Mucosa of descending colon (tissue), 3 donors: ENCODE measurements around the gene PROC. TPM values are rescaled to one million over a fixed set of nuclear protein-coding genes. Genes with fewer than 3 reads are reported as not detected.
A peak's percentile ranks its signal among the peaks of the same experiment; 100 is the strongest.

Experiments
- ATAC-seq: fragments of 200-7000 bp; cut with Tn5 transposase; one replicate; pipeline ENCODE4 v1.9.1; 2020; ENCODE audit warnings: mild to moderate bottlenecking, moderate library complexity
- DNase-seq, 3 donors: peaks; one replicate each; pipeline ENCODE4 v3.0.0-alpha.2; 2020
- H3K36me3 ChIP-seq: fragments of 200-600 bp; one replicate; pipeline ENCODE4 v1.8.0; 2021; ENCODE audit warnings: low read depth, mild to moderate bottlenecking
- H3K4me1 ChIP-seq: fragments of 200-600 bp; one replicate; pipeline ENCODE4 v1.8.0; 2021; ENCODE audit warnings: low read depth, mild to moderate bottlenecking
- H3K4me3 ChIP-seq: fragments of 200-600 bp; one replicate; pipeline ENCODE4 v1.8.0; 2021; ENCODE audit warnings: mild to moderate bottlenecking
- H3K9me3 ChIP-seq: fragments of 200-600 bp; one replicate; pipeline ENCODE4 v1.8.0; 2021; ENCODE audit warnings: mild to moderate bottlenecking
- intact Hi-C, 2 donors: fragments of 100-400 bp; cut with DNase I in 1 of 2; cut with micrococcal nuclease in 1 of 2; formaldehyde crosslinking; loops; one replicate each; pipeline versions ENCODE4 v1.11.0 to v1.11.1; 2022; cut with DNase I, micrococcal nuclease
- total RNA-seq, 3 donors: library from RNA; stranded (reverse); fragmentation: NEBNext Ultra II Directional in 2 of 3; extraction: Animal tissue kit (Norgen Biotek cat#: 25700) in 2 of 3; gene quantifications; one replicate each; pipeline versions ENCODE4 v1.2.1 to v1.2.4, GENCODE V29; 2021 to 2023
- TF ChIP-seq, protein P1 (sequence below): fragments of 200-600 bp; IDR thresholded peaks from one replicate; pipeline ENCODE4 v1.8.0; 2022; ENCODE audit warnings: antibody characterized with exemption, mild to moderate bottlenecking
- donor health status: DM: no; HTN: no; CAD: no; lungs with moderate emphysema.
- donor health status: DM: no; HTN: no; CAD: no.
- donor health status: DM: no; HTN: yes; CAD: no.

The PROC gene
- total RNA-seq, 3 donors from 2014 or later = 0.80 to 3.6 (median 0.95) TPM

DNA sequence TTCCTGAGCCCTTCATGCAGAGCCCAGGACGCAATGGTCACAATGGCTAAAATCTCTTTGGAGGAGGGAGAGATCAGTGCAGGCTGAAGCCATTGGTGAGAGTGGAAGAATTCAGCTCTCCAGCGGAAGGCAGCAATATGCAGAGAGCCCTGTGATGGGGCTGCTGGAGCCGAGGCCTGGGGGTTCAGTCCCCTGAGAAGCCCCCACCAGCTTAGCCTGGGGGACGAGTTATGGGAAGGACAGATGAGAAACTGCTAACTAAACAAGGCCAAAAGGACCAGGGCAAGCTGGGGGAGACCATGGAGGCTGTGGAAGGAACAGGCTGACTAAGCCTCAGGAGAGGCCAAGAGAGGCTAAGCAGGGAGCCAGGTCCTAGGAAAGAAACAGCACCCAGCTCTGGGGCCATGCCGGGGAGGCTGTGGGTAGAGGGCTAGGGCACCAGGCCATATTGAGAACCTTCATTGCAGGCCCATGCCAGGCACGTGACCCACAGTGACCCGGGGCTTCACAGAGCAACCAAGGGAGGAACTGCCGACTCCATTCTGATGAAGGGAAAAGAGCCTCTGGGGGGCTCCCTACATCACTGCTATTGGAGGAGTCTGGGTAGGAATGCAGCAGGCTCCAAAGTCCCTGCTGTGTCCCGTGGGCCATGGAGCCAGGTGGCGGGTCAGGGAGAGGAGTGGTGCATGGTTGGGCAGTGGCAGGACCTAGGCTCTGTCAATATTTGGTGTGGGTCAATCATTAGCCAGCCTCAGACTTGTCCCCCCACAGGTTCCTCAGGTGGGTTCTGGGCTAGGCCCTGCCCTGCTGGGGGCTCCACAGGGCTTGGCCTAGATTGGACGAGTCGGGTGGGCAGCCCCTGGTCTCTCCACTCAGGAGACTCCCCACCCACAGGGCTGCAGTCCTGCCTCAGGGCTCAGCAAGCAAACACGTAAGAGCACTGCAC is 19.8 kb downstream of the PROC start:
- intact Hi-C loops = no loop called here
- ATAC-seq (peak; percentile 94), DNase-seq (peak in 2 of 3 donors; percentile 57 to 61)
- no peak overlapping the region for H3K4me3 ChIP-seq
- peaks cover 6% of the 10 kb centered on the region for H3K9me3 ChIP-seq
- no peaks in the 10 kb centered on the region for H3K36me3 ChIP-seq
- peaks cover 11% of the 10 kb centered on the region for H3K4me1 ChIP-seq
- TF ChIP-seq, protein P1, sequence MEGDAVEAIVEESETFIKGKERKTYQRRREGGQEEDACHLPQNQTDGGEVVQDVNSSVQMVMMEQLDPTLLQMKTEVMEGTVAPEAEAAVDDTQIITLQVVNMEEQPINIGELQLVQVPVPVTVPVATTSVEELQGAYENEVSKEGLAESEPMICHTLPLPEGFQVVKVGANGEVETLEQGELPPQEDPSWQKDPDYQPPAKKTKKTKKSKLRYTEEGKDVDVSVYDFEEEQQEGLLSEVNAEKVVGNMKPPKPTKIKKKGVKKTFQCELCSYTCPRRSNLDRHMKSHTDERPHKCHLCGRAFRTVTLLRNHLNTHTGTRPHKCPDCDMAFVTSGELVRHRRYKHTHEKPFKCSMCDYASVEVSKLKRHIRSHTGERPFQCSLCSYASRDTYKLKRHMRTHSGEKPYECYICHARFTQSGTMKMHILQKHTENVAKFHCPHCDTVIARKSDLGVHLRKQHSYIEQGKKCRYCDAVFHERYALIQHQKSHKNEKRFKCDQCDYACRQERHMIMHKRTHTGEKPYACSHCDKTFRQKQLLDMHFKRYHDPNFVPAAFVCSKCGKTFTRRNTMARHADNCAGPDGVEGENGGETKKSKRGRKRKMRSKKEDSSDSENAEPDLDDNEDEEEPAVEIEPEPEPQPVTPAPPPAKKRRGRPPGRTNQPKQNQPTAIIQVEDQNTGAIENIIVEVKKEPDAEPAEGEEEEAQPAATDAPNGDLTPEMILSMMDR = no peak

DNA sequence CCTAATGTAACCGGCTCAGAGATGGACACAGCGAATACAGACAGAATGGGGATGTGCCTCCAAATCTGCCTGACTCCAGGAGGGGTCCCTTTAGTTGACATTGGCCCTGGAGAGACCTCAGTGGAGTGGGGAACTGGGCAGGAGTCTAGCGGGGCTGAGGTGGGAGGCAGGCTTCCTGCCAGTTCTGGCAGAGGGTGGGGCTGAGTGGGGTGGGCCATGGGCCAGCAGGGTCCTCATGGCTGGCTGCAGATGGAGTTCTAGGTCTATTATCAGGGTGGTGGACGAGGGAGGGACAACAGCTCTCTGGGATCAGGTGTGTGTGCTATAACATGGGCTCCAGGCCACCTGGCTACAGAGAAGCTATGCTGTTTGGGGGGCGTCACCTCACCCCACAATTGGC is 21.1 kb downstream of the PROC start:
- DNase-seq = no peak
- TF ChIP-seq, protein P1 = no peak
- no peak overlapping the region for H3K4me3 ChIP-seq
- H3K4me1 ChIP-seq = peaks cover 11% of the 10 kb centered on the region
- ATAC-seq = no peak
- H3K36me3 ChIP-seq = no peaks in the 10 kb centered on the region
- peaks cover 6% of the 10 kb centered on the region for H3K9me3 ChIP-seq
- intact Hi-C loops = no loop called here

DNA sequence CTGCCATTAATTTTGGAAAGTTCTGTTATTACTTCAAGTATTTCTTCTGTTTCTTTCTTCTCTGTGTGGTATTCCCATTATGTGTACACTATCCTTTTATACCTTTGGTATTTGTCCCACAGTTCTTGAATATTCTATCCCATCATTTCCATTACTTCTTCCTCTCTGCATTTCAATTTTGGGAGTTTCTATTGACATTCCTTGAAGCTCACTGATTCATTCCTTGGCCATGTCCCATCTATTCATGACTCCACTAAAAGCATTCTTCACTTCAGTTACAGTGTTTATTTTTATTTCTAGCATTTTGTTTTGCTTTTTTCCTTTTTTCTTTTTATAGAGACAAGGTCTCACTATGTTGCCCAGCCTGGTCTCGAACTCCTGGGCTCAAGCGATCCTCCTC is 30.3 kb downstream of the PROC start:
- ATAC-seq (no peak), DNase-seq (no peak)
- peaks cover 7% of the 10 kb centered on the region for H3K9me3 ChIP-seq
- TF ChIP-seq, protein P1 = no peak
- no peak overlapping the region for H3K4me3 ChIP-seq
- no peaks in the 10 kb centered on the region for H3K4me1 ChIP-seq
- H3K36me3 ChIP-seq = no peaks in the 10 kb centered on the region
- intact Hi-C loops = no loop called here

DNA sequence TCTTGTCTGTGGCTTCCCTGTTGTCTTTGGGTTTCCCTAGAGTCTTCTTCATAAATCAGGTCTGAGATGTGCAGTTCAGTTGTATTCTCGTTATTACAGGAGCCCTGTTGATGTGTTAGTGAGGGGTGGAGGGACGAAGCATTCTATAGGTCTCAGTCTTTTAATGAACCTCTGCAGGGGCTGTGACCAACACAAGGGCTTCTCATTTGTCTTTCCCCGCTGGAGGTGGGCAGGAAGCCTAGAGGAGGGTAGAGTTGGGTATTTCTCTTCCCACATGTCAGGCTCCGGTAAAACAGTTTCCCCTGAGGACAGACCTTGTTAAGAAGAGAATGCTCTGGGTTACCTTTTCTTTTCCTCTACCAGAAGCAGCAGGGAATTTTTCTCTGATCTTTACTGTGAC is 31.2 kb downstream of the PROC start:
- peaks cover 5% of the 10 kb centered on the region for H3K4me1 ChIP-seq
- H3K36me3 ChIP-seq = no peaks in the 10 kb centered on the region
- ATAC-seq (no peak), DNase-seq (no peak)
- H3K4me3 ChIP-seq = no peak overlapping the region
- TF ChIP-seq, protein P1 = no peak
- peaks cover 7% of the 10 kb centered on the region for H3K9me3 ChIP-seq
- intact Hi-C loops = no loop called here

DNA sequence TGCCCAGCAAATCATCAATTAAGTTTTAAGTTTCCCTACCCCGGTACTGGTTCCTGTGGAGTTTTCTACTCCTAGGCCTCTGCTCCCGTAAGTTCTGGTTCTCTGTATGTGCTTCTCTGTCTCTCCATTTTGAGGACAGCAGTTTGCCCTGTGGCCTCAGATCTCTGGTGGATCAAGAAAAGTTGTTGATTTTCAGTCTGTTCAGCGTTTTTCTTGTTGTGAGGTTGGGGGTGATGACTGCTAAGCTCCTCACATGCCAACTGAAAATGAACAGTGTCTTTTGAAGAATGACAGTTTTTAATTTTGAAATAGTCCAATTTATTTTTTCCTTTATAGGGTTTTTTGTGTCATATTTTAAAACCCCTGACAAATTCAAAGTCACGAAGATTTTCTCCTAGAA is 31.7 kb downstream of the PROC start:
- intact Hi-C loops = no loop called here
- Histone ChIP-seq H3K36me3 (no peaks in the 10 kb centered on the region), H3K4me3 (no peak overlapping the region), H3K4me1 (peaks cover 10% of the 10 kb centered on the region), H3K9me3 (peaks cover 4% of the 10 kb centered on the region)
- TF ChIP-seq, protein P1 = no peak
- DNase-seq (no peak), ATAC-seq (no peak)
